ENCODE measurements around the gene SERP2.

Gene SERP2

DNA sequence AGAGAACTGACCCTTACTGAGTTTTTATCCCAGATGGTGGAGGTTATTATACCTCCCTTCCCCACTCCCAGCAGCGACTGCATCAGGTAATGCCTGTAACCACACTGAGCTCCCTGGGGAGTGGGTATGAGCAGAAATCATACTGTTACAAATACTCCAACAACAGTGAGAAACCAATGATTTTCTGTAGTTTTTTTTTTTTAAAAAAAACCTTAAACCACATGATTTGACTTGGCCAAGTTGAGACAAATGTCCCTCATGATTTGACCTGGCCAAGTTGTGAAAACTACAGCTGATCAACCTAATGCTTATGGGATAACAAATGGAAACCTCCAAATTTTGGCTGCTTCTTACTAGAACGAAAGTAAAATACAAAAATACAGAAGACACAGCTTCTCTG lies 33.1 kb upstream of the SERP2 start:
- Histone ChIP-seq H2AFZ (ENCODE audit: low read depth, low read length, severe bottlenecking) (no peak overlapping the region), H3K9me2 (replicated peaks; ENCODE audit: insufficient read depth, low read length) (no peaks in the 10 kb centered on the region), H4K20me1 (ENCODE audit: low read depth, low read length) (no peaks in the 10 kb centered on the region), H3K9me3 (ENCODE audit: insufficient read depth, low read length) (no peaks in the 10 kb centered on the region), H3K36me3 (ENCODE audit: low read length) (no peaks in the 10 kb centered on the region), H3K4me3 (ENCODE audit: insufficient read depth, low read length, poor library complexity, severe bottlenecking) (no peak overlapping the region), H3K79me2 (ENCODE audit: insufficient read depth, low read length) (no peaks in the 10 kb centered on the region), H3F3A (ENCODE audit: insufficient read depth) (no peaks in the 10 kb centered on the region), H3K9ac (ENCODE audit: low read length) (no peak overlapping the region), H3K27ac (ENCODE audit: low read depth, low read length) (no peak overlapping the region), H3K27me3 (ENCODE audit: low read length) (no peaks in the 10 kb centered on the region), H3K4me2 (ENCODE audit: low read depth, low read length, poor library complexity, severe bottlenecking) (no peak overlapping the region)
- TF ChIP-seq EZH2phosphoT487 (conservative IDR thresholded peaks at IDR 0.05; ENCODE audit: low read length): no peak
- TF ChIP-seq, protein P1, sequence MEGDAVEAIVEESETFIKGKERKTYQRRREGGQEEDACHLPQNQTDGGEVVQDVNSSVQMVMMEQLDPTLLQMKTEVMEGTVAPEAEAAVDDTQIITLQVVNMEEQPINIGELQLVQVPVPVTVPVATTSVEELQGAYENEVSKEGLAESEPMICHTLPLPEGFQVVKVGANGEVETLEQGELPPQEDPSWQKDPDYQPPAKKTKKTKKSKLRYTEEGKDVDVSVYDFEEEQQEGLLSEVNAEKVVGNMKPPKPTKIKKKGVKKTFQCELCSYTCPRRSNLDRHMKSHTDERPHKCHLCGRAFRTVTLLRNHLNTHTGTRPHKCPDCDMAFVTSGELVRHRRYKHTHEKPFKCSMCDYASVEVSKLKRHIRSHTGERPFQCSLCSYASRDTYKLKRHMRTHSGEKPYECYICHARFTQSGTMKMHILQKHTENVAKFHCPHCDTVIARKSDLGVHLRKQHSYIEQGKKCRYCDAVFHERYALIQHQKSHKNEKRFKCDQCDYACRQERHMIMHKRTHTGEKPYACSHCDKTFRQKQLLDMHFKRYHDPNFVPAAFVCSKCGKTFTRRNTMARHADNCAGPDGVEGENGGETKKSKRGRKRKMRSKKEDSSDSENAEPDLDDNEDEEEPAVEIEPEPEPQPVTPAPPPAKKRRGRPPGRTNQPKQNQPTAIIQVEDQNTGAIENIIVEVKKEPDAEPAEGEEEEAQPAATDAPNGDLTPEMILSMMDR (IDR thresholded peaks at IDR 0.05; ENCODE audit: insufficient read depth, low read length, poor library complexity, severe bottlenecking): no peak

DNA sequence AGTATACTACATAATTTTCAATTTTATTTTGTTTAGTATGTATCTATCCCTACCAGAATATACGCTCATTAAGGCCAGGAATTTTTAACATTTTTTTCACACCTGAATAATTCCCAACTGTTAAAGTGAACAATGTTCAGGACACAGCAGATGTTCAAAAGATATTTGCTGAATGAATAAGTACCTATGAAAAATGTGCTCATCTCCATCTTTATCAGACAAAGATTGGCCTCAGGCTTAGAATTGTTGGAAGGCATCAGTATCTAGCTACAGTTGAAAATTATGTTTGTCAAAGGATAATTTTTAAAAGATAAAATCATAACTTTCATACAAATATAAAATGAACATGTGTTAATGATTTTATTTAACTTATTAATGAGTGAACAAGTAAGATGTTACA lies 30.9 kb upstream of the SERP2 start:
- Histone ChIP-seq H3K9me3 (ENCODE audit: insufficient read depth, low read length) (no peaks in the 10 kb centered on the region), H3K9ac (ENCODE audit: low read length) (no peak overlapping the region), H3K9me2 (replicated peaks; ENCODE audit: insufficient read depth, low read length) (no peaks in the 10 kb centered on the region), H3K27me3 (ENCODE audit: low read length) (no peaks in the 10 kb centered on the region), H3F3A (ENCODE audit: insufficient read depth) (no peaks in the 10 kb centered on the region), H3K36me3 (ENCODE audit: low read length) (no peaks in the 10 kb centered on the region), H3K4me3 (ENCODE audit: insufficient read depth, low read length, poor library complexity, severe bottlenecking) (no peak overlapping the region), H2AFZ (ENCODE audit: low read depth, low read length, severe bottlenecking) (no peak overlapping the region), H3K79me2 (ENCODE audit: insufficient read depth, low read length) (no peaks in the 10 kb centered on the region), H3K27ac (ENCODE audit: low read depth, low read length) (no peak overlapping the region), H3K4me2 (ENCODE audit: low read depth, low read length, poor library complexity, severe bottlenecking) (no peak overlapping the region), H4K20me1 (ENCODE audit: low read depth, low read length) (no peaks in the 10 kb centered on the region)
- no peak for TF ChIP-seq EZH2phosphoT487 (conservative IDR thresholded peaks at IDR 0.05; ENCODE audit: low read length)
- TF ChIP-seq, protein P1 (IDR thresholded peaks at IDR 0.05; ENCODE audit: insufficient read depth, low read length, poor library complexity, severe bottlenecking): no peak

- H3K36me3 ChIP-seq (ENCODE audit: low read length): no peaks in the 10 kb centered on the region
- no peaks in the 10 kb centered on the region for H4K20me1 ChIP-seq (ENCODE audit: low read depth, low read length)
- H3K9ac ChIP-seq (ENCODE audit: low read length): no peak overlapping the region
These were observed 27.1 kb upstream of the SERP2 start for GRCh38 chr13:44346534-44346933.

More at GRCh38 chr13:44346534-44346933, 27.1 kb upstream of the SERP2 start:
- Histone ChIP-seq H3K4me2 (ENCODE audit: low read depth, low read length, poor library complexity, severe bottlenecking) (no peak overlapping the region), H3F3A (ENCODE audit: insufficient read depth) (no peaks in the 10 kb centered on the region), H2AFZ (ENCODE audit: low read depth, low read length, severe bottlenecking) (no peak overlapping the region), H3K27me3 (ENCODE audit: low read length) (no peaks in the 10 kb centered on the region), H3K4me3 (ENCODE audit: insufficient read depth, low read length, poor library complexity, severe bottlenecking) (no peak overlapping the region), H3K27ac (ENCODE audit: low read depth, low read length) (no peak overlapping the region), H3K79me2 (ENCODE audit: insufficient read depth, low read length) (no peaks in the 10 kb centered on the region), H3K9me3 (ENCODE audit: insufficient read depth, low read length) (no peaks in the 10 kb centered on the region), H3K9me2 (replicated peaks; ENCODE audit: insufficient read depth, low read length) (no peaks in the 10 kb centered on the region)
- no peak for TF ChIP-seq EZH2phosphoT487 (conservative IDR thresholded peaks at IDR 0.05; ENCODE audit: low read length)
- TF ChIP-seq, protein P1 (IDR thresholded peaks at IDR 0.05; ENCODE audit: insufficient read depth, low read length, poor library complexity, severe bottlenecking): no peak
